ENCODE data around the gene SLC6A12.
A peak's percentile ranks its signal among the peaks of the same experiment; 100 is the strongest.

SLC6A12 gene

GRCh38 chr12:177980-178828 lies 35.8 kb downstream of the SLC6A12 start:
- DNase-seq (ENCODE audit: low spot score) = no peak

GRCh38 chr12:177336-177979 lies 36.5 kb downstream of the SLC6A12 start:
- no peak for DNase-seq (ENCODE audit: low spot score)

- DNase-seq (ENCODE audit: low spot score) = peak; percentile 83
These were observed 37.4 kb downstream of the SLC6A12 start for GRCh38 chr12:176321-177181.

GRCh38 chr12:175759-176158 lies 38.2 kb downstream of the SLC6A12 start:
- DNase-seq (ENCODE audit: low spot score) = no peak

GRCh38 chr12:175250-175649 lies 38.7 kb downstream of the SLC6A12 start:
- DNase-seq (ENCODE audit: low spot score) = no peak

GRCh38 chr12:174596-174995 lies 39.4 kb downstream of the SLC6A12 start:
- DNase-seq (ENCODE audit: low spot score) = no peak

- no peak for DNase-seq (ENCODE audit: low spot score)
These were observed 39.8 kb downstream of the SLC6A12 start for GRCh38 chr12:174124-174523.

GRCh38 chr12:172732-173161 lies 41.2 kb downstream of the SLC6A12 start:
- DNase-seq (ENCODE audit: low spot score) = no peak

- no peak for DNase-seq (ENCODE audit: low spot score)
These were observed 41.9 kb downstream of the SLC6A12 start for GRCh38 chr12:171743-172676.

- no peak for DNase-seq (ENCODE audit: low spot score)
These were observed 42.7 kb downstream of the SLC6A12 start for GRCh38 chr12:171276-171675.

- DNase-seq (ENCODE audit: low spot score) = no peak
These were observed 43.4 kb downstream of the SLC6A12 start for GRCh38 chr12:170371-171225.

GRCh38 chr12:169528-170370 lies 44.2 kb downstream of the SLC6A12 start:
- no peak for DNase-seq (ENCODE audit: low spot score)

- DNase-seq (ENCODE audit: low spot score) = no peak
These were observed 45.0 kb downstream of the SLC6A12 start for GRCh38 chr12:168763-169525.

GRCh38 chr12:167959-168600 lies 45.9 kb downstream of the SLC6A12 start:
- no peak for DNase-seq (ENCODE audit: low spot score)

- DNase-seq (ENCODE audit: low spot score) = no peak
These were observed 47.4 kb downstream of the SLC6A12 start for GRCh38 chr12:166425-167075.

- DNase-seq (ENCODE audit: low spot score) = no peak
These were observed 48.0 kb downstream of the SLC6A12 start for GRCh38 chr12:165862-166368.

GRCh38 chr12:164207-164606 lies 49.8 kb downstream of the SLC6A12 start:
- no peak for DNase-seq (ENCODE audit: low spot score)
